Measurements from ENCODE around the gene CEACAM6.

Gene CEACAM6

DNA sequence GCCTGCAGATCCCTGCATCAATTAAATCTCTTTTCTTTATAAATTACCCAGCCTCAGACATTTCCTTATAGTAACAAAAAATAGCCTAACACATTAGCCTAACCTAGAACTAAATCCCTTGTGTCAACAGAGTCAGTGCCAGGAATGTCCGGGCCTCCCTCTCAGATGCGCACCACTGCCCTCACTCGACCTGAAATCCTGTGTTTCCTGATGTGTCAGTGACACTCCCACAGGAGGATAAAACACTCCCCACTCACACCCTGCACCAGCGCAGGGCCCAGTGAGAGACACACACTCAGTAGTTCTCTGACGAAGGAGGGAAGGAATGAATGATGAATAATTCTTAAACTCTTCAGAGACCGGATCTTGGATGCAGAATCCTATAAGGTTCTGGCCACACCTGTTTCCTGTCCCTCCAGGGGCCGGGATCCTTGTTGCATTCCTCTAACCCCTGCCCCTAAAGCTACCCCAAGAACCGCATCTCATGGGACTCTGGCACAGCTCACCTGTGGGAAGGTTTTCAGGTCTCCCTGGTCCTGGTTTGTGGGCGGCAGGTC lies 44.2 kb downstream of the CEACAM6 start:
- DNase-seq (ENCODE audit: low spot score): no peak

DNA sequence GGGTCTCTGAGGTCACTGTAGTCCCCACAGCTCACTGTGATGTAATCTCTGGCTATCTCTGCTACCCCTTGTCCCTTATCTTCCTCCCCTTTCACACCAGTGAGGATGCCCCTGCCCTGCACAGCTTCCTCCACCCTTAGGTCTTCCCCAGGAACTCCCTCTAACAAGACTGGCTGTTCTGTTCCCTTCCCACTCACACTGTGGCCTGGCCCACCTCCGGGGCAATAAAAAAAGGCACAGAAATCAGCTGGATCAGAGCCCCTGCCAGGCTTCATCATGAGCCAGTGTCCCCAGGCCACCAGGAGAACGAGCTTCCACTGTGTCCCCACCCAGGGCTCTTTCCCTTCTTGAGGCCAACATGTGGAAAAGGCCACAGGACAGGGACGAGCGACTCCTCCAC lies 45.7 kb downstream of the CEACAM6 start:
- no peak for DNase-seq (ENCODE audit: low spot score)

DNA sequence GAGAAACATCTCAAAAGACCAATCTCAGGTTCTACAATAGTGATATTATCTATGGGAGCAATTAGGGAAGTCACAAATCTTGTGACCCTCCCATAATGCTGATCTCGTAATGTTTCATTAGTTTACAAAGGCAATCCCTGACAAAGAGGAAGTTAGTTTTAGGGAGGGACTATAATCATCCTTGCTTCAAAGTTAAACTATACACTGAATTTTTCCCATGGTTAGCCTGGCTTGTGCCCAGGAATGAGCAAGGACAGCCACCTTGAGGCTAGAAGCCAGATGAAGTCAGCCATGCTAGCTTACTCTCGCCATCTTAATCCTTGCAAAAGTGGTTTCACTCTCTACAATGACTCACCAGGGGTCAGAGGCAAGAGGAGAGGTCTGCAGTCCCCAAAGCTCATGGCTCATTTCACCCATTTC lies 46.5 kb downstream of the CEACAM6 start:
- DNase-seq (ENCODE audit: low spot score): no peak

- DNase-seq (ENCODE audit: low spot score): no peak
These were observed 47.4 kb downstream of the CEACAM6 start for GRCh38 chr19:41802770-41803169.

DNA sequence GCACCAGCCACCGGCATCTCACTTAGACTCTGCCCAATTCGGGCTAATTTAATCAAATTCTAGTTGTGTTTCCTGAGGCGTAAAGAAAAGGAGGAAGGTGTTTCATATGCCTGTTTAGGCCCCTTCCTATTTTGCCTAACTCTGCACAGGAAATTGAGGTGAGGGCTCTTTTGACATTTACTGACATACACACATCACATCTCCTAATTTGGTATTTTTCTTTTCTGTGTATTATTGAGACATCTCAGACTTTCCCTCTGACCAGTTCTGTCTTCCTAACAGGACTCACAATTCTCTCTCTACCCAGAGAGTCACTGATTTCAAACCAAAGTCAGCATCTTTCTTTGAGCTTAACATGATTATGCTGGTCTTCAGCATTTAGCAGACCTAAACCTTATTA lies 49.0 kb downstream of the CEACAM6 start:
- DNase-seq (ENCODE audit: low spot score): no peak

DNA sequence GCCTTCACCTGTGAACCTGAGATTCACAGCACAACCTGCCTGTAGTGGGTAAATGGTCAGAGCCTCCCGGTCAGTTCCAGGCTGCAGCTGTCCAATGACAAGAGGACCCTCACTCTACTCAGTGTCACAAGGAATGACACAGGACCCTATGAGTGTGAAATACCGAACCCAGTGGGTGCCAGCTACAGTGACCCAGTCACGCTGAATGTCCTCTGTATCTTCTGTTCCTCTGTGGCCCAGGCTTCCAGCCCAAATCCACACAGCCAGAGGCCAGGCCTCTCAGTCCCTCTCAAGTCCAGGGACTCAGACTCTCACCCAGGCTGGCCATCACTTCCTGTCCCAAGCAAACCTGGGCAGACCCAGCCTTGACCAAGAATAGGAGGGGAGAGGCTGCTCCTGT lies 51.8 kb downstream of the CEACAM6 start:
- DNase-seq (ENCODE audit: low spot score): no peak

DNA sequence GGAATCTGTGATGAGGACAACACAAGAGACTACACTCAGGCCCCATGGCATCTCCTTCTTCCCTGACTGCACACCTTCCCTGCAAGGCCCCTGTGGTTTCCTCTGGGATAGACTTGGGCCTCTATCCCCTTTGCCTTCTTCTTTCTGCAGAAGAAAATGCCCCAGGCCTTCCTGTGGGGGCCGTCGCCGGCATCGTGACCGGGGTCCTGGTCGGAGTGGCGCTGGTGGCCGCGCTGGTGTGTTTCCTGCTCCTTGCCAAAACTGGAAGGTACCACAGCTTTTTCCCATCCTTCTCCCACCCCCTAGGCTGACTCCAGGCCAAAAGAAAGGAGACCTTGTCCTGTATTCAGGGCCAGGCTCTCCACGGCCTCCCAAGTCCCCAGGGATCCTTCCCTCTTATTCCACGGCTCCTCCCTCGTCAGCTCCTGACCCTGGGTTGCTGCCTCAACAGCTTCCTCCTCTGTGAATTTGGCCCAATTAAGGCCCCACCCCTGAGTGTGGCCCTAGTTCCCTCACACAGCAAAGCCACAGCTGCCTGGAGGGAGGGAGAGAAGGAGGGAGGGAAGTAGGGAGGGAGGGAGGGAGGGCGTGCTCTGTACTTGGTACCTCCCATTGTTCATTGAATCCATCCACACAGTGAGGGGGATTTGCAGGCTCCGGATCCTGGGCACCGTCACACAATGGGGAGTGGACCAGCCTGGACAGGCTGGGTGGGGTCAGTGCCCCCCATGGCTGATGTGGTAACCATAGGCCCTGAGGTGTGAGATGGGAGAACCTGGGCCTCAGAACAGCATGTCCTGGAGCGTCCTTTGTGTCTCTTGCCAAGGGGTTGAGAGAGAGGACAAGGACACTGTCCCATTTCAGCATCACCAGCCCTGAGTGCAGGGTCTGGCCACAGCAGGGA lies 53.6 kb downstream of the CEACAM6 start:
- DNase-seq (ENCODE audit: low spot score): no peak

DNA sequence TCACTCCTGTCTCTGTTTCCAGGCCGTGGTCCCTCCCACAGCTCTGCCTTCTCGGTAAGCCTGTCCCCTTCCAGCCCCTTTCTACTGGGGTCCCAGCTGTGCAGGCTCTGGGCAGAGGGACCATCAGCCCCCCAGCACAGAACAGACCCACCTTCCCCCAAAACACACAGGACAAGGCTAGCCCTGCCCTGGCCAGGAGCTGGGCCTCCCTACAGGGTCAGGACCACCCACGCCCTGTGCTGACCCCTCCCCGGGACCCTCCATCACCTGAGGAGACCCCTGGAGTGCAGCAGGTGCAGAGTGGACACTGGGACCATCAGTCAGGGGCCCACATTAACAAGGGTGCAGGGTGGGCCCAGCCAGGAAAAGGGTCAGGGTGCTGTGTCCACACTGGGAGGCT lies 55.0 kb downstream of the CEACAM6 start:
- DNase-seq (ENCODE audit: low spot score): no peak

GRCh38 chr19:41811036-41811435 lies 55.7 kb downstream of the CEACAM6 start:
- DNase-seq (ENCODE audit: low spot score): no peak

DNA sequence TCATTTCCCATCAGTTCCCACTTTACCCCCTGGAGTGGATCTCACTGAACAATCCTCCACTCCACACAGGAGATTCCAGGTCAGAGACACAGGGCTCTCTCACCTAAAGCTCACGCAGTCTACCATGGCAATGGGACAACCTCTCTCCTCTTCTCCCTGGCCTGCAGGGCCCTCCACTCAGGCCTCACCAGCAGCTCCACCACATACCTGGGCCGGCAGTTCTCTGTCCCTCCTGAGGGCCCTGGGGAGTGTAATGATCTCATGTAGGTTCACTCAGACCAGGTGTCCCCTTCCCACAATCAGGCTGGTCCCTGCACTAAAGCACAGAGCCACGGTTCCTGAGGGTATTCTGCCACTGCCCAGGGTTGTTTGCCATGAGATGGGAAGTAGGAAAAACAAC lies 56.7 kb downstream of the CEACAM6 start:
- no peak for DNase-seq (ENCODE audit: low spot score)

- DNase-seq (ENCODE audit: low spot score): no peak
These were observed 58.6 kb downstream of the CEACAM6 start for GRCh38 chr19:41813911-41814310.

DNA sequence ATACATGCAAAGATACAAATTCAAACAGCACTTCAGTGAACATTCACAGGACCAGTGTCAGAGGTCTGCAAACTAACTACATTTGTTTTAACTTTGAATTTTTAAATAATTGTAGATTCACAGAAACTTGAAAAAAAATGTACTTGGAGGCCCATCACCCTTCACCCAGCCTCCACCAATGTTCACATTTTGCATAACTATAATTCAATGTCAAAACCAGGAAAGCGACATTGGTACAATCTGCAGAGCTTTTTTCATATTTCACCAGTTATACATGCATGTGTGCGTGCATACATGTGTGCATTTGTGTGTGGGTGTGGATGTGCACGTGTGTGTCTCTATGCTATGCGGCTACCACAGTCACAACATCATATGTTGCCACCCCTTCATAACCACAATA lies 60.0 kb downstream of the CEACAM6 start:
- no peak for DNase-seq (ENCODE audit: low spot score)

DNA sequence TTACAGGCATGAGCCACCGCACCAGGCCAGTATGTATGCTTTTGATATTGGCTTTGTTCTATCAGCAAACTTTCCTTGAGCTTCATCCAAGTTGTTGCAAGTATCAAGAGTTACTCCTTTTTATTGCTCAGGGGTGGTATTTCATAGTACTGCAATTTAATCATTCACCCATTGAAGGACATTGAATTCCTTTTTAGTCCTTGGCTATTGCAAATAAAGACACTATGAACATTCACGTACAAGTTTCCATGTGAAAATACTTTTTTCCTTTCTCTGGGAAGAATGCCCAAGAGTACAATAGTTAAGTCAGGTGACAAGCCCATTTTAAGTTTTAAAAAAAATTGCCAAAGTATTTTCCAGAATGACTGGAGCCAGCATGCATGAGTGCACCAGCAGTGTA lies 61.4 kb downstream of the CEACAM6 start:
- DNase-seq (ENCODE audit: low spot score): no peak

GRCh38 chr19:41821003-41821735 lies 65.8 kb downstream of the CEACAM6 start:
- peak; percentile 11 for DNase-seq (ENCODE audit: low spot score)

All from RKO (cell line).